KMS-11 (cell line): ENCODE data around the gene TMEM187.

ENCODE experiments used
- H2AFZ ChIP-seq: fragments of 200-600 bp; sonication (generic); 2 replicates; pipeline ENCODE4 v1.6.1; 2016; ENCODE audit warnings: antibody characterized with exemption, mixed run types, low read depth
- H3K27ac ChIP-seq: fragments of 200-600 bp; sonication (generic); 2 replicates; pipeline ENCODE4 v1.6.1; 2016; ENCODE audit warnings: mild to moderate bottlenecking, mixed run types
- H3K27me3 ChIP-seq: fragments of 200-600 bp; sonication (generic); 2 replicates; pipeline ENCODE4 v1.6.1; 2017; ENCODE audit warnings: mild to moderate bottlenecking, low read depth, mixed run types, moderate library complexity; ENCODE audit not compliant: insufficient read depth
- H3K36me3 ChIP-seq: fragments of 200-600 bp; sonication (generic); 2 replicates; pipeline ENCODE4 v1.6.1; 2017; ENCODE audit warnings: mild to moderate bottlenecking, mixed run types; ENCODE audit not compliant: insufficient read depth
- H3K4me1 ChIP-seq: fragments of 200-600 bp; sonication (generic); 2 replicates; pipeline ENCODE4 v1.6.1; 2016; ENCODE audit warnings: mild to moderate bottlenecking, low read depth, mixed run types; ENCODE audit not compliant: poor library complexity, severe bottlenecking
- H3K4me2 ChIP-seq: fragments of 200-600 bp; sonication (generic); 2 replicates; pipeline ENCODE4 v1.7.0; 2016; ENCODE audit warnings: mild to moderate bottlenecking, mixed run types
- H3K4me3 ChIP-seq: fragments of 200-600 bp; sonication (generic); IDR thresholded peaks from 2 replicates; pipeline ENCODE4 v1.6.1; 2017; ENCODE audit warnings: low read depth, low read length, mixed read lengths; ENCODE audit not compliant: insufficient read depth
- H3K79me2 ChIP-seq: fragments of 200-600 bp; sonication (generic); 2 replicates; pipeline ENCODE4 v1.6.1; 2016; ENCODE audit warnings: low read depth, mixed run types; ENCODE audit not compliant: insufficient read depth
- H3K9ac ChIP-seq: fragments of 200-600 bp; sonication (generic); 2 replicates; pipeline ENCODE4 v1.6.1; 2016; ENCODE audit warnings: mild to moderate bottlenecking, mixed run types
- H4K20me1 ChIP-seq: fragments of 200-600 bp; sonication (generic); 2 replicates; pipeline ENCODE4 v1.6.1; 2016; ENCODE audit warnings: mild to moderate bottlenecking, mixed run types; ENCODE audit not compliant: insufficient read depth
- TF ChIP-seq, protein P1 (sequence below): fragments of 200-600 bp; sonication (generic); conservative IDR thresholded peaks from 2 replicates; pipeline ENCODE4 v1.6.1; 2017; ENCODE audit warnings: low read depth, mild to moderate bottlenecking, antibody characterized with exemption, low read length, moderate library complexity, mixed read lengths

The TMEM187 gene

DNA sequence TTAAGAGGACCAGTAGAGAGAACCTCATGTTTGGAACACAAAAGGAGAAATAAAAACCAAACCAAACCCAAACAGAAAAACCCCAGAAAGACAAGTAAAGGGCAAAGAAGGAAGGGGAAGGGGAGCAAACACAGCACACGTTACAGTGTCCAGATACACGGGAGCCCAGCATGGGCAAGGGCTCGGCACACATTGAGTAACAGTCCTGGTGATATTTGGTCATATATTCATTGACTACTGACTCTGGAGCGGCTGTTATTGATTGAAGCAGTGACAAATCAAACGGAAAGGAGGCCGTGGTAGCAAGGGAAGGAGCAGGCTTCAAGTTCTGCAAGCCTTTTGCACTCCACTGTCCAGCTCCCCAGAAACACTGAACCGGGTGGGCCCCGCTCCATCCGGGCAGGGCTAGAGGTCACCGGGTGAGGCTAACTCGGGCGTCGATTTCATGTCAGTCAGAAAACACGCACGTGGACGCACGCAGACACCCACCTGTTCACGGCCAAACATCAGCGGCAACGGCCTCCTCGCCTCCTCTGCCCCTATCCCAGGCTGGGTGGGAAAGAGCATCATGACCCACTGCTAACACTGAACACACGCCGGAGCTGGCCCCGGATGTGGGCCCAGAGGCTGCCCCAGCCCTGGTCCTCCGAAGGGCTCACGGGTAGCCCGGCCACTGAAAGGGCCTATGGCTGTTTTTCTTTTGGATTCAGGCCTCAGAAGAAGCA is 50.9 kb downstream of the TMEM187 start:
- no peaks in the 10 kb centered on the region for H3K27me3 ChIP-seq
- no peaks in the 10 kb centered on the region for H3K4me1 ChIP-seq
- no peak overlapping the region for H3K4me3 ChIP-seq
- H4K20me1 ChIP-seq = no peaks in the 10 kb centered on the region
- H3K27ac ChIP-seq = no peak overlapping the region
- no peaks in the 10 kb centered on the region for H3K36me3 ChIP-seq
- H3K4me2 ChIP-seq = no peak overlapping the region
- TF ChIP-seq, protein P1, sequence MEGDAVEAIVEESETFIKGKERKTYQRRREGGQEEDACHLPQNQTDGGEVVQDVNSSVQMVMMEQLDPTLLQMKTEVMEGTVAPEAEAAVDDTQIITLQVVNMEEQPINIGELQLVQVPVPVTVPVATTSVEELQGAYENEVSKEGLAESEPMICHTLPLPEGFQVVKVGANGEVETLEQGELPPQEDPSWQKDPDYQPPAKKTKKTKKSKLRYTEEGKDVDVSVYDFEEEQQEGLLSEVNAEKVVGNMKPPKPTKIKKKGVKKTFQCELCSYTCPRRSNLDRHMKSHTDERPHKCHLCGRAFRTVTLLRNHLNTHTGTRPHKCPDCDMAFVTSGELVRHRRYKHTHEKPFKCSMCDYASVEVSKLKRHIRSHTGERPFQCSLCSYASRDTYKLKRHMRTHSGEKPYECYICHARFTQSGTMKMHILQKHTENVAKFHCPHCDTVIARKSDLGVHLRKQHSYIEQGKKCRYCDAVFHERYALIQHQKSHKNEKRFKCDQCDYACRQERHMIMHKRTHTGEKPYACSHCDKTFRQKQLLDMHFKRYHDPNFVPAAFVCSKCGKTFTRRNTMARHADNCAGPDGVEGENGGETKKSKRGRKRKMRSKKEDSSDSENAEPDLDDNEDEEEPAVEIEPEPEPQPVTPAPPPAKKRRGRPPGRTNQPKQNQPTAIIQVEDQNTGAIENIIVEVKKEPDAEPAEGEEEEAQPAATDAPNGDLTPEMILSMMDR = no peak
- H3K9ac ChIP-seq = no peak overlapping the region
- peaks cover 11% of the 10 kb centered on the region for H3K79me2 ChIP-seq
- no peak overlapping the region for H2AFZ ChIP-seq

DNA sequence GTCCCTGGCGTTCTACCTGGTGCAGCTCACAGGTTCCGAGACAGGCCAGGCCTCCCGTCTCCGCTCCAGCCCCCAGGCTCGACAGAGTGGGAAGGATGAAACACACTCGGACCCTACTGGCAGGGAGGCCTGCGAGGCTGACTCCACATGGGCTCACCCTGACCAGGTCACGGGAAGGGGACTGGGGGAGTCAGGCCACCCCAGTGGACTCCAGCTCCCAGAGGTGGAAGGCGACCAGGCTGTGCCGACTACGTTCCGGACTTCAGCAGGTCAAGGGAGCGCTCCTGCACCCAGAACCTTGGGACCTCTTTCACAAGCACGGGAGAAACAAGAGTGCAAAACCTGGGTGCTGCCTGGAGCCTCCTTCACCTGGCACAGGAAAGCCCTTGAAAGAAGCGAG is 51.7 kb downstream of the TMEM187 start:
- Histone ChIP-seq H3K79me2 (peaks cover 2% of the 10 kb centered on the region; the same call in 1 of the 2 replicates), H3K27me3 (no peaks in the 10 kb centered on the region), H3K4me3 (no peak overlapping the region), H3K4me1 (no peaks in the 10 kb centered on the region), H3K27ac (no peak overlapping the region), H4K20me1 (no peaks in the 10 kb centered on the region), H3K4me2 (no peak overlapping the region), H3K36me3 (no peaks in the 10 kb centered on the region), H2AFZ (no peak overlapping the region), H3K9ac (no peak overlapping the region)
- TF ChIP-seq, protein P1 = no peak

GRCh38 chrX:154025230-154025629 is 52.7 kb downstream of the TMEM187 start:
- Histone ChIP-seq H3K27me3 (no peaks in the 10 kb centered on the region), H3K79me2 (no peaks in the 10 kb centered on the region), H2AFZ (no peak overlapping the region), H3K27ac (no peak overlapping the region), H3K36me3 (no peaks in the 10 kb centered on the region), H4K20me1 (no peaks in the 10 kb centered on the region), H3K4me1 (no peaks in the 10 kb centered on the region), H3K9ac (no peak overlapping the region), H3K4me3 (no peak overlapping the region), H3K4me2 (no peak overlapping the region)
- TF ChIP-seq, protein P1 = no peak

DNA sequence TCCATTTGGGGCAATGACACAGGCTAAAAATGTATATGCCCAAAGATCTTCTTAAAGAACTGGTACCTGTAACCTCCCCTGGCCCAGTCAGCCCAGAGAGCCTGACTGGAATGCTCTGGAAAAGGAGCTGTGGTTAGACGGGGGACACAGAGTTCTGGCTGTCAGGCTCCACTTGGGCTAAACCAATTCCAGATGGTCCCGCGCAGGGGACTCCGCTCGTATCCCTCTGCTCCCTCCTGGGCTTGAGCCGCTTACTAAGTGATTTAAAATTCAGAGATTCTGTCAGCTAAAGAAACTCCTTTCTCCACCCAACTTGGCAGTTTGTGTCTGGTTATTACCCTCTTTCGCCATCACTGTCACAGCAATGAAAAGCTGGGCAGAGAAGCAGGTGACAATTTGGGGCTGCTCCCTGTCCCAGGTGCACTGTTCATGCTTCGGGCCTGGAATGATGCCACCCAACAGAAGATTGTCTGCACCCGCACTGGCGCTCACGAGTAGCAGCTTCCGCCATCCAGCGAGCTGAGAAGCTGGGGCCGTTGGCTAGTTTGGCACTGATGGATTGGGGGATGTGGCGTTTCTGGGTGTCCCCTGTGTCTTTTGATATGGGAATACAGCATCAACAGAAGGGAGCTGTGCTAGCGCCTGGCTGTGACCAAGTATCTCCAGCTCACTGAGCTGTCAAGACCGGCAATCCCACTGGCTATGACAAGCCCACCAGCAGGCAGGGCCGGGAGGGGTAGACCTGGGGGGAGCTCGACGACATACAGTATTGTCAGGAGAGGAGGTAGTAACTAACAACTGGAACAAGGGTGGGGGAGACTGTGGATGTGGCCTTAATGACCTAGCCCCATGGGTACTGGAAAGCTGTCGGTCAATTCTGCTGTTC is 53.8 kb downstream of the TMEM187 start:
- H3K27ac ChIP-seq = no peak overlapping the region
- no peak overlapping the region for H2AFZ ChIP-seq
- H3K4me1 ChIP-seq = no peaks in the 10 kb centered on the region
- no peak overlapping the region for H3K4me3 ChIP-seq
- H3K79me2 ChIP-seq = no peaks in the 10 kb centered on the region
- TF ChIP-seq, protein P1 = no peak
- H4K20me1 ChIP-seq = no peaks in the 10 kb centered on the region
- H3K4me2 ChIP-seq = no peak overlapping the region
- no peaks in the 10 kb centered on the region for H3K36me3 ChIP-seq
- H3K27me3 ChIP-seq = no peaks in the 10 kb centered on the region
- H3K9ac ChIP-seq = no peak overlapping the region
